Kidney (tissue), 14 donors: ENCODE data around the gene ATP5MK. TPM values are rescaled to one million over a fixed set of nuclear protein-coding genes. Genes with fewer than 3 reads are reported as not detected.

Experiments used
- DNase-seq, 5 donors: peaks; one replicate each; pipeline ENCODE4 v3.0.0-alpha.2; 2013 to 2020
- FAIRE-seq: peaks from 2 replicates; lab custom pipeline; 2012; peaks lifted over from hg19 to GRCh38; lab: Jason Lieb, UNC
- H3K27ac ChIP-seq, 2 donors: one replicate each; pipeline ENCODE4 v1.7.0; 2013; ENCODE audit warnings: low read depth in 2 of 2, low read length in 2 of 2, inconsistent platforms in 1 of 2
- H3K27me3 ChIP-seq: one replicate; pipeline ENCODE4 v1.7.1; 2013; ENCODE audit warnings: low read length, inconsistent platforms; ENCODE audit not compliant: control insufficient read depth, insufficient read depth
- H3K36me3 ChIP-seq, 3 donors: one replicate each; pipeline versions ENCODE4 v1.7.0 to v1.7.1; 2013; ENCODE audit warnings: low read length in 3 of 3, control low read depth in 1 of 3, inconsistent platforms in 1 of 3; ENCODE audit not compliant: insufficient read depth in 3 of 3, control insufficient read depth in 2 of 3
- H3K4me1 ChIP-seq, 3 donors: one replicate each; pipeline versions ENCODE4 v1.7.0 to v1.7.1; 2013; ENCODE audit warnings: low read length in 3 of 3, inconsistent platforms in 1 of 3, low read depth in 1 of 3; ENCODE audit not compliant: control insufficient read depth in 2 of 3, insufficient read depth in 2 of 3
- H3K4me3 ChIP-seq, 3 donors: one replicate each; pipeline versions ENCODE4 v1.7.0 to v1.8.1; 2013; ENCODE audit warnings: low read length in 3 of 3, control low read depth in 1 of 3, inconsistent platforms in 1 of 3
- H3K9ac ChIP-seq, 3 donors: one replicate each; pipeline versions ENCODE4 v1.7.0 to v1.7.1; 2013; ENCODE audit warnings: low read length in 3 of 3, control low read depth in 1 of 3, inconsistent platforms in 1 of 3
- H3K9me3 ChIP-seq, 3 donors: one replicate each; pipeline versions ENCODE4 v1.7.0 to v1.7.1; 2013; ENCODE audit warnings: low read length in 3 of 3, control low read depth in 1 of 3, inconsistent platforms in 1 of 3; ENCODE audit not compliant: control insufficient read depth in 2 of 3, insufficient read depth in 1 of 3
- intact Hi-C: fragments of 100-400 bp; cut with DNase I; formaldehyde crosslinking; loops from one replicate; pipeline ENCODE4 v1.11.1; 2022
- polyA plus RNA-seq: library from polyadenylated mRNA; stranded (reverse); fragments of 350-450 nt; fragmentation: Illumina TruSeq; extraction: RNeasy Lipid Tissue Mini Kit (QIAGEN cat#74804); gene quantifications from one replicate; pipeline ENCODE4 v1.2.3, GENCODE V29; 2014; ENCODE audit warnings: low read depth, low replicate concordance; ENCODE audit not compliant: insufficient read depth
- total RNA-seq: library from RNA; stranded (reverse); fragmentation: NEBNext Ultra II Directional; extraction: Animal tissue kit (Norgen Biotek cat#: 25700); gene quantifications from one replicate; pipeline ENCODE4 v1.2.1, GENCODE V29; 2021
- TF ChIP-seq, protein P1 (sequence below): IDR thresholded peaks from 3 replicates; pipeline ENCODE4 v1.5.1; 2012; ENCODE audit warnings: mild to moderate bottlenecking, moderate library complexity, borderline replicate concordance; ENCODE audit not compliant: insufficient read depth; ENCODE audit errors: extremely low read depth
- donor health status: control.
- donor health status: control.
- donor health status: control.
- donor health status: control.
- donor health status: control.
- donor health status: DM: yes; HTN: yes; CAD: no.
- donor health status: Normal renal cell carcinoma (clear cell type).

ATP5MK gene
- total and polyA plus RNA-seq, 2 donors from 2014 or later, result 265 to 1,143 TPM

DNA sequence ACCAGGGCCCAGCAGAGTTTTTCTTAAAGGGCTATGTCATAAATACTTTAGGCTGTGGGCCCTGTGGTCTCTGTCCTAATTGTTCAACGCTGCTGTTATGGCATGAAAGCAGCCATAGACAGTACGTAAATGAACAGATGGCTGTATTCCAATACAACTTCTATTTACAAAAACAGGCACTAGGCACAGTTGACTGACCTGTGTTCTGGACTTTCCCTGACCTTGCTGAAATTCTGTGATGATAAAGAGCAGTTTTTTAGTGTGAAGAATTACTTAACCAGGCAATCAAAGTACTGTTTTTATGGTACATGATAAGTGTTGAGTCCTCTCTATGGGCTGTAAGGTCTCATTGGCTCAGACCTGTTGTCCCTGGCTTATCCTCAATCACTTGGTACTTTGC is 17.3 kb upstream of the ATP5MK start:
- Histone ChIP-seq H3K9ac (no peak overlapping the region), H3K4me3 (no peak overlapping the region), H3K9me3 (no peaks in the 10 kb centered on the region), H3K4me1 (no peaks in the 10 kb centered on the region), H3K36me3 (peaks cover 27 to 60% (median 46%) of the 10 kb centered on the region in 3 donors), H3K27me3 (no peaks in the 10 kb centered on the region), H3K27ac (no peak overlapping the region)
- no peak for DNase-seq
- FAIRE-seq, result no peak
- intact Hi-C loops, result no loop called here
- TF ChIP-seq, protein P1, sequence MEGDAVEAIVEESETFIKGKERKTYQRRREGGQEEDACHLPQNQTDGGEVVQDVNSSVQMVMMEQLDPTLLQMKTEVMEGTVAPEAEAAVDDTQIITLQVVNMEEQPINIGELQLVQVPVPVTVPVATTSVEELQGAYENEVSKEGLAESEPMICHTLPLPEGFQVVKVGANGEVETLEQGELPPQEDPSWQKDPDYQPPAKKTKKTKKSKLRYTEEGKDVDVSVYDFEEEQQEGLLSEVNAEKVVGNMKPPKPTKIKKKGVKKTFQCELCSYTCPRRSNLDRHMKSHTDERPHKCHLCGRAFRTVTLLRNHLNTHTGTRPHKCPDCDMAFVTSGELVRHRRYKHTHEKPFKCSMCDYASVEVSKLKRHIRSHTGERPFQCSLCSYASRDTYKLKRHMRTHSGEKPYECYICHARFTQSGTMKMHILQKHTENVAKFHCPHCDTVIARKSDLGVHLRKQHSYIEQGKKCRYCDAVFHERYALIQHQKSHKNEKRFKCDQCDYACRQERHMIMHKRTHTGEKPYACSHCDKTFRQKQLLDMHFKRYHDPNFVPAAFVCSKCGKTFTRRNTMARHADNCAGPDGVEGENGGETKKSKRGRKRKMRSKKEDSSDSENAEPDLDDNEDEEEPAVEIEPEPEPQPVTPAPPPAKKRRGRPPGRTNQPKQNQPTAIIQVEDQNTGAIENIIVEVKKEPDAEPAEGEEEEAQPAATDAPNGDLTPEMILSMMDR, result no peak

DNA sequence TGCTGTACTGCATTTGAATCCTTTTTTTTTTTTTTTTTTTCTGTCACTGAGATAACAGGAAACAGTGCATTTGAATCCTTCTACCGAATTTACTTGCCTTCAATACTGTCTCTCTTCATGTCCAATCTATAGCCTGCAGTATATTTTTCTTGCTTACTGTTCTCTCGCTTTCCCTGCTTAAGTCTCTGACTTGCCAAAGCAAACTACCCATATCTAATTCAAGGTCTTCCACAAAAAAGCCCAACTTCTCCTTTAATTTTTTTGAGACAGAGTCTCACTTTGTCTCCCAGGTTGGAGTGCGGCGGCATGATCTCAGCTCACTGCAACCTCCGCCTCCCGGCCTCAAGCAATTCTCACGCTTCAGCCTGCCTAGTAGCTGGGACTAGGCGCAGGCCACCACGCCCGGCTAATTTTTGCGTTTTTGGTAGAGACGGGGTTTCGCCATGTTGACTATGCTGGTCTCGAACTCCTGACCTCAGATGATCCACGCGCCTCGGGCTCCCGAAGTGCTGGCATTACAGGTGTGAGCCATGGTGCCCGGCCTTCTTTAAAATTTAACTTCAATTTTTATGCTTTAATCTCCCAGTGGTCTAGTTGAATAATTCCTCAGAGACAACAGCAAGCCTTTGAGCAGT is 1.0 kb upstream of the ATP5MK start:
- TF ChIP-seq, protein P1, result no peak
- Histone ChIP-seq H3K27me3 (no peaks in the 10 kb centered on the region), H3K9me3 (no peaks in the 10 kb centered on the region), H3K36me3 (peaks cover 5 to 21% (median 7%) of the 10 kb centered on the region in 3 donors), H3K4me3 (peak overlapping the region; percentile 99), H3K27ac (no peak overlapping the region), H3K9ac (peak overlapping the region in 2 of 3 donors; percentile 71 to 98), H3K4me1 (peaks cover 0 to 7% (median 0%) of the 10 kb centered on the region in 3 donors)
- intact Hi-C loops, result no loop called here
- DNase-seq (peak in 2 of 5 donors; percentile 4 to 10), FAIRE-seq (no peak)

DNA sequence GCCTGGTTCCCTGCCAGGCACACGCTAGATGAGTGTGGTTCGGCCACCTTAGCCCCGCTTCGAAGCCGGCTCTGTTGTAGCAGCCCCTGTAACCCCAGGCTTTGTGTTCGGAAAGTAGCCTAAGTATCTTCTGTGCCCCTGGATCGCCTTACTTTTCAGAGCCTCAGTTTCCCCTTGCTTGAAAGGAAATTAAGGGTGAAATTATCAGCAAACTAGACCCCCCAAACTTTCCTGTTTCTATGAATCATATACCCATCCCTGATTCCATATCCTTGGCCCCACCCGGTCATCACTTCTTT is 463 bp upstream of the ATP5MK start:
- Histone ChIP-seq H3K4me1 (peaks cover 0 to 7% (median 0%) of the 10 kb centered on the region in 3 donors), H3K9me3 (no peaks in the 10 kb centered on the region), H3K27me3 (no peaks in the 10 kb centered on the region), H3K36me3 (peaks cover 5 to 25% (median 7%) of the 10 kb centered on the region in 3 donors), H3K4me3 (peak overlapping the region; percentile 99), H3K9ac (peak overlapping the region; percentile 71 to 98 (median 92)), H3K27ac (no peak overlapping the region)
- intact Hi-C loops, result no loop called here
- DNase-seq (no peak), FAIRE-seq (no peak)
- TF ChIP-seq, protein P1, result no peak

DNA sequence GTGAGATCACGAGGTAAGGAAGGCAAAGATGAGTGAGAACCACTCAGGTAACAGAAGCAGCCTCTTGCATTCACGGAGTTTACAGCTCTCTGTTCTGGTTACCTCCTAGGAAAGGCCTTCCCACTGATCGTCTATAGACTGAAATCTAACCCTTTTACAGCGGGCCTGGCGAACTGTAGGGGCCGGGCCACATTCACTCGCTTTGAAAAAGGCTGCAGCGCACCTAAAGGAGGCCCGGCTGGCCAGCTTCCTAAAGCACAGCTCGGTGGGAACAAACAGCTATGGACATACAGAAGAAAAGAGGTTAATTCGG is 565 bp downstream of the ATP5MK start:
- H3K9me3 ChIP-seq, result no peaks in the 10 kb centered on the region
- H3K27me3 ChIP-seq, result no peaks in the 10 kb centered on the region
- H3K27ac ChIP-seq, result peak overlapping the region; percentile 76 to 79
- intact Hi-C loops, result no loop called here
- H3K36me3 ChIP-seq, result peaks cover 5 to 28% (median 5%) of the 10 kb centered on the region in 3 donors
- peak overlapping the region; percentile 93 to 99 (median 96) for H3K4me3 ChIP-seq
- peaks cover 0 to 7% (median 0%) of the 10 kb centered on the region in 3 donors for H3K4me1 ChIP-seq
- TF ChIP-seq, protein P1, result no peak
- FAIRE-seq (no peak), DNase-seq (peak in 3 of 5 donors; percentile 11 to 51 (median 51))
- peak overlapping the region; percentile 94 to 98 (median 96) for H3K9ac ChIP-seq
